GM12801 (cell line): Measurements from ENCODE around the gene MILR1.

Experiments used
- TF ChIP-seq, protein P1 (sequence below): IDR thresholded peaks from one replicate; pipeline ENCODE4 v1.5.1; 2011; ENCODE audit warnings: control low read depth; ENCODE audit not compliant: insufficient read length; ENCODE audit errors: extremely low read depth

Gene MILR1

DNA sequence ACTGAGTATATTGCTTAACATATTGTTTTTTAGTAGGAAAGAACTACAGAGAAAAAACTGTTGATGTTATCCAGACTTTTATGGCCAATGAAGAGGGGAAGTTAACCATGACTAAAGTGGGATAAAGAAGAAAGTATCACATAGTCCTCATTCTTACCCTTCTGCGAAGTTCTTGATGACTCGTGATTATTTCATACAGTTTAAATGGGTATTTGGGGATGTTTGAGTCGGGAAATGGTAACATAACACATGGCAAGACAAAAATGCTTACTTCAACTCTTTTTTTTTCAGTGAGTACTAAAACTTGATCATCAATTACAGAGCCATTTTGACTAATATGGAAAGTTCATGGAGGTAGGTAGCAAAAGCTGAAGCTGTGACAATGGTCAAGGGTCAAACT is 43.1 kb downstream of the MILR1 start:
- TF ChIP-seq, protein P1, sequence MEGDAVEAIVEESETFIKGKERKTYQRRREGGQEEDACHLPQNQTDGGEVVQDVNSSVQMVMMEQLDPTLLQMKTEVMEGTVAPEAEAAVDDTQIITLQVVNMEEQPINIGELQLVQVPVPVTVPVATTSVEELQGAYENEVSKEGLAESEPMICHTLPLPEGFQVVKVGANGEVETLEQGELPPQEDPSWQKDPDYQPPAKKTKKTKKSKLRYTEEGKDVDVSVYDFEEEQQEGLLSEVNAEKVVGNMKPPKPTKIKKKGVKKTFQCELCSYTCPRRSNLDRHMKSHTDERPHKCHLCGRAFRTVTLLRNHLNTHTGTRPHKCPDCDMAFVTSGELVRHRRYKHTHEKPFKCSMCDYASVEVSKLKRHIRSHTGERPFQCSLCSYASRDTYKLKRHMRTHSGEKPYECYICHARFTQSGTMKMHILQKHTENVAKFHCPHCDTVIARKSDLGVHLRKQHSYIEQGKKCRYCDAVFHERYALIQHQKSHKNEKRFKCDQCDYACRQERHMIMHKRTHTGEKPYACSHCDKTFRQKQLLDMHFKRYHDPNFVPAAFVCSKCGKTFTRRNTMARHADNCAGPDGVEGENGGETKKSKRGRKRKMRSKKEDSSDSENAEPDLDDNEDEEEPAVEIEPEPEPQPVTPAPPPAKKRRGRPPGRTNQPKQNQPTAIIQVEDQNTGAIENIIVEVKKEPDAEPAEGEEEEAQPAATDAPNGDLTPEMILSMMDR: no peak

DNA sequence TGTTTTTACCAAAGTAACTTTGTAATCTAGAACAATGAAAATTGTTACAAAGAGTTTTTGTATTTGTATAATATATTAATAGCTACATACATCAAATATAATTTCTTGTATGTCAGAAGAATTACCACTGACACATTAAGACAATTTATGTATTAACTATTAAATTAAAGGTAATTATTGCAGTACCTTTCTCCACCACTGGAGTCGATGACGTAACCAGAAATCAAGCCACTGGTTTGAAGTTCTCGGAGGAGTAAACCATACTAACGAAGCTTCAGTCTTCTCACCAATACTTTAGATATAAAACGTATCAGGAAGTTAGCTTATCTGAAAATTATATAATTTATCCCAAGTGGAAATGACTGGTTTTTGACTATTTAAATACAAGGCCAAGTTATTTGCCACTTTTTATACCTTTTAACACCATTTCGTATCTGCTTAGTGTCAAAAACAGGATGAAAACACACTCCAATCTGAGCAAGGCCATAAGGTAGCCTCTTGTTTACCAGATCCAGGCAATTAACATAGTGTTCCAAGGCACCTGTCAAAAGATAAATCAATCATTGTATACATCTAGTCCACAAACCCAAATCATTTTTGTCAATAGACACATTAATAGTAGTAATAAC is 43.7 kb downstream of the MILR1 start:
- TF ChIP-seq, protein P1: no peak

DNA sequence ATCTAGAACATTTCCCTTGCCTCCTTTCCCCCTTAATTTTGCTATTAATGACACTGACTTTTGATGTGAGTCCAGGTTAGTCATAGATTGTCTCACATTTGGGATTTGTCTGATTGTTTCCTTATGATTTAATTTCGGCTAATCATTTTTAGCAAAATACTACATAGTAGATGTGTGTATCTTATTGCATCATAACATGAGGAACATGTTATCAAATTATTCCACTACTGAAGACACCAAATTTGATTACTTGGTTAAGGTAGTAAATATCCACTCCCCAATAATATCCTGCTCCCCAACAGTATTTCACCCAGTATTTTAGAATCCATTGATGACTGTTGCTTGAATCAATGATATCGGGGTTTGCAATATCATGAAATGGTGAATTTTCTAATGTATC is 45.2 kb downstream of the MILR1 start:
- TF ChIP-seq, protein P1: no peak

DNA sequence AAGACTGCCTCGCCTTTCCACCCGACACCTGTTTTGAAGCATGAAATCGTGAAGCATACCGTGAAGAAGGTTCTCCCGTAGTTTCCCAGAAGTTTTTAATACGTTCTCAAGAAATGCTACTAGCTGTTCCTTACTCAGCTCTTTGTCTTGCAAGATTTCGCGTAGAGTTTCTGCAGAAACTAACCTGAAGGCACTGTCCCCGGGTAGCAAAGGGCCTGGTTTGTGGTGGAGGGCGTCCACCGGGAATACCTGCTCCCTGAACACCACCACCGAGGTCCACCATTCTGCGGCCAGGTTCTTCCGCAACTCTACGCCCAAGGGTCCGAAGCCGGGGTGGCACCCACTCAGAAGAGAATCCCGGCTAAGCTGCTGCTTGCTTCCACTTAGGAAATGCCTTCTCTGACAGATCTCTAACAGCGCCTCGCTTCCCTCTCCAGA is 47.5 kb downstream of the MILR1 start:
- TF ChIP-seq, protein P1: no peak

DNA sequence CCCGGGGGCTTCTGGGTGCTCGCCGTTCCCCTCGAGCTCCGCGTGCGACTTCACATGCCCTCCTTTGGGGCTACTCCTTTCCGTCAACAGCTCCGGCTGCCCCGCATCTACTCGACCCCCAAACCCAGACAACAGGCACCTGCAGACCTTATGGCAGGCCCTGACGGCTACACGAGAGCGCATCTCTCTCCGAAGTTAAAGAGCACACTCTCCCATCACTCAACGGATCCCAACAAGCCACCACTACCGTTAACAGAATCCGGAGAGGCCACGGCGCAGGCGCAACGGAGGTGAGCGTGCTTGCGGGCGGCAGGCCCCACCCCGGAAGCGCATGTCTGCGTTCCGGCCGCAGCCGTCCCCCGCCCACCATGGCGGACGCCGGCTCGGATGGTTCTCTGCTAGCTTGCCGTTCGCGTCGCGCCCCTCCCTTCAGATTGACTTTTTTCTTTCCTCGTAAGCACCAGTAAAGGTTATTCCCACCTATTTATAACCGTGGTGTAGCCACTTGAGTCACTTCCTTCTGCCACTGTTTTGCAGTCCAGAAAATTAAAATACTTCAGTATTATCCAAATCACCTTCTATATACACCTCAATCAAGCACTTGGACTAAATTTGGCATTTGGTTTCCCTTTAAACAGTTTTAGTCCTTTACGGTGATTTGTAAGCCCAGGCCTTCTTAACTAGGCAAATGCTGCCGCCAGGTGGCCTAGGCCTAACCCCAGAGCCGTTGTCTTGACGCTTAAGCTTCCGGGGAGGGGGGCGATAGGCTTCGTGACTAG is 48.1 kb downstream of the MILR1 start, which contains the start of gene POLG2:
Gene POLG2, minus strand, starts transcription at position 269 of the 779 bp plus-strand sequence. Its CDS starts 86 bp downstream, at position 183.
- TF ChIP-seq, protein P1: no peak

DNA sequence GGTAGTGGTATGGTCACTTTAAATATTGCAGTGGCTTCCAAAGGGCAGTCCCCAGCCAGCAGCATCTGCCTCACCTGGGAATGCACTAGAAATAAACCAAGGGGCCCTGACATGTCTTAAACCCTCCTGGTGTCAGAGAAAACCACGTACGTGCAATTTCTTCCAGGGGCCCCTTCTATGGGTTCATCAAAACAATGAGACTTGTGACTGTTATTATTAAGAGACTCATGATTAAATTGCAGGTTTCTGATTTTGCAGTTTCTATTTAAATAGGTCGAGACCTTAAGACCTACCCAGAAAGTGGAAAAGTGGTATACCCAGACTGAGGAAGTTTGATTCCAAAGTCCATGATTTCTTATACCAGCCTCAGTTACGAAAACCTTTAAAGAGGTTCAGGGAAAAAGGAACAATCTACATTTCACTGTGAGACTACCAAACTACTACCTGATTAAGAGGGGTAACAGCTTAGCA is 48.7 kb downstream of the MILR1 start:
- TF ChIP-seq, protein P1: no peak

DNA sequence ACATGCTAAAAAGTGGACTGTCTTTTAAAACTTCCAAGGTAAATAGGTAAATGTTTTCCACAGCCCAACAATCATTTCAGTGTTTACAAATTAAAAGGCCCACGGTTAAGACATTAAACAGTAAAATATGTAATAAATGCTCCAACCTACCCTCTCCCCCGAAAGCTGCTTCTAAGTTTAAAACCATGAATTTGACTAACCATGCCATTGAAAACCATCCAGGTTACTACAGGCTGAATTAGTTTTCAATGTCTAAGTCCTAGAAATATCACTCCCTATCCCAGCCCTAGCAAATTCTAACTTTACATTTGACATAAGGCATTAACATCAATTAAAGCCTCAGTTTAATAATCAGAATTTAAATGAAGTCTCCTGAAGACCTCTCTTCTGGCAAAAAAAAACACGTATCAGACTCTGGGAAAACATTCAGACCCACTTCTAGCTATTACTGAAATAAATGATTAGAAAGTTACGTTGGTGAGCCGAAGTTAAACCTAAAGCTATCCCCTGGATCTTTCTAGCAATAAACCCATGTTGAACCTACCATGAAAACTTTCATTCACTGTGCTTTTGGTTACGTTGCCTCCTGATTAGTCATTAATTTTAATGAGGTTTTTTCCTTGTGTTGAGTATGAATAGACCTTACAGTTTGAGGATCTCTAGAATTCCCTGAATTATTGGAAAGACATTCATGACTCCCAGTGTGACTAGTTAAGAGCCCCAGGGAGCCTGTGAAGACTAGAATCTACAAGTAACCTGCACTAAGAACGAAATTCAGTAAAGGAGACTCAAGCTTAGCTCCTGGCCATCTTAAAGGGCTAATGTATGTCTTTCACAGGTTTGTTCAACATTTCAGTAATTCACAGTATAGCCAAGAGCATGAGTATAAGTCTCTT is 49.6 kb downstream of the MILR1 start:
- TF ChIP-seq, protein P1: no peak
